Measurements from ENCODE around the gene PGM5. TPM values are rescaled to one million over a fixed set of nuclear protein-coding genes. Genes with fewer than 3 reads are reported as not detected.

PGM5 gene
- total and polyA plus RNA-seq, 2 of the 4 experiments (the other 2 are of a cell fraction), result 8.3 to 14.7 TPM

DNA sequence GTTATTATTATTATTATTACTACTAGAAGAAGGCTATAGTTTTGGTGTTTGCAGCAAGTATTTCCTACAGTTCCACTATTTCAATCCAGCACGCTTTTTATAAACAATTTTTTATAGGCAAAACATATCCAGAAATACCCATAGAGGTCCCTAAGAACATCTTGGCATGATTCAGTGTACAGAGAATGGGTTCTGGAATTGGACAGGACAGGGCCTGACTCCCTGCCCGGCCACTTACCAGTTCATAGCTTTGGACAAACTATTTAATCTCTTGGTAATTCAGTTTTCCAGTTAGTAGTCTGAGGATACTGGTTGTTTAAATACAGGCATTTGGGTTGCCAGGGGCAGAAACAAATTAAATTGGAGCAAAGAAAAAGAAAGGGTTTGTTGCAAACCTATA is 91.2 kb downstream of the PGM5 start:
- POLR2A ChIA-PET (ENCODE audit: unreplicated experiment), result no interaction called here
- no peak for ATAC-seq (ENCODE audit: low read depth)
- H3K56ac ChIP-seq (ENCODE audit: extremely low read depth, insufficient read depth, low read length), result no peak overlapping the region
- no peaks in the 10 kb centered on the region for H3K79me1 ChIP-seq (ENCODE audit: low read depth in 1 of 2, low read length in 2 of 2)
- H4K20me1 ChIP-seq (ENCODE audit: insufficient read depth, low read length), result no peaks in the 10 kb centered on the region
- H3K27ac ChIP-seq (ENCODE audit: insufficient read depth, low read length), result no peak overlapping the region
- no peak for DNase-seq
- intact Hi-C loops (cut with micrococcal nuclease) (no loop called here), in situ Hi-C loops (cut with MboI; ENCODE audit: low sequenced_read_pairs) (no loop called here), dilution Hi-C loops (cut with HindIII; ENCODE audit: low sequenced_read_pairs, unreplicated experiment) (no loop called here)
- H3K4me1 ChIP-seq (ENCODE audit: control insufficient read depth, insufficient read depth, low read length), result 0 out of 2 replicates have a peak, but pooled peaks cover 2% of the 10 kb centered on the region
- no peak overlapping the region for H4K5ac ChIP-seq (ENCODE audit: low read depth, low read length)
- no CpG with 5 or more reads among the region's 2 CpGs for WGBS, 2 experiments (ENCODE audit: extremely low coverage in 2 of 2, insufficient read length in 1 of 2)
- CTCF ChIA-PET, result no interaction called here
- no peak overlapping the region; the same call in 1 of the 2 replicates for H3K18ac ChIP-seq (ENCODE audit: low read depth, low read length)
- no peak overlapping the region for H2BK15ac ChIP-seq (ENCODE audit: low read depth, low read length)
- H3K9me1 ChIP-seq (ENCODE audit: insufficient read depth, low read length), result no peaks in the 10 kb centered on the region
- TF ChIP-seq NFE2L2 (IDR thresholded peaks at IDR 0.05; ENCODE audit: low read depth, low read length), result no peak
- TF ChIP-seq MXI1 (IDR thresholded peaks at IDR 0.05; ENCODE audit: borderline replicate concordance, low read depth, low read length), result no peak
- no peak for TF ChIP-seq CEBPB (IDR thresholded peaks at IDR 0.05; ENCODE audit: low read depth, low read length)
- no peak for TF ChIP-seq POLR2A (IDR thresholded peaks at IDR 0.05; ENCODE audit: low read depth, low read length)
- TF ChIP-seq, protein P1, sequence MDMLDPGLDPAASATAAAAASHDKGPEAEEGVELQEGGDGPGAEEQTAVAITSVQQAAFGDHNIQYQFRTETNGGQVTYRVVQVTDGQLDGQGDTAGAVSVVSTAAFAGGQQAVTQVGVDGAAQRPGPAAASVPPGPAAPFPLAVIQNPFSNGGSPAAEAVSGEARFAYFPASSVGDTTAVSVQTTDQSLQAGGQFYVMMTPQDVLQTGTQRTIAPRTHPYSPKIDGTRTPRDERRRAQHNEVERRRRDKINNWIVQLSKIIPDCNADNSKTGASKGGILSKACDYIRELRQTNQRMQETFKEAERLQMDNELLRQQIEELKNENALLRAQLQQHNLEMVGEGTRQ (IDR thresholded peaks at IDR 0.05; ENCODE audit: low read depth, low read length), result no peak
- TF ChIP-seq, protein P2, sequence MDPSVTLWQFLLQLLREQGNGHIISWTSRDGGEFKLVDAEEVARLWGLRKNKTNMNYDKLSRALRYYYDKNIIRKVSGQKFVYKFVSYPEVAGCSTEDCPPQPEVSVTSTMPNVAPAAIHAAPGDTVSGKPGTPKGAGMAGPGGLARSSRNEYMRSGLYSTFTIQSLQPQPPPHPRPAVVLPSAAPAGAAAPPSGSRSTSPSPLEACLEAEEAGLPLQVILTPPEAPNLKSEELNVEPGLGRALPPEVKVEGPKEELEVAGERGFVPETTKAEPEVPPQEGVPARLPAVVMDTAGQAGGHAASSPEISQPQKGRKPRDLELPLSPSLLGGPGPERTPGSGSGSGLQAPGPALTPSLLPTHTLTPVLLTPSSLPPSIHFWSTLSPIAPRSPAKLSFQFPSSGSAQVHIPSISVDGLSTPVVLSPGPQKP (IDR thresholded peaks at IDR 0.05; ENCODE audit: borderline replicate concordance, low read depth, low read length), result no peak
- TF ChIP-seq FOS (IDR thresholded peaks at IDR 0.05; ENCODE audit: low read depth, low read length), result no peak
- TF ChIP-seq SMC3 (IDR thresholded peaks at IDR 0.05; ENCODE audit: low read depth, low read length), result no peak
- TF ChIP-seq BHLHE40 (IDR thresholded peaks at IDR 0.05; ENCODE audit: low read depth, low read length), result no peak
- TF ChIP-seq, protein P3, sequence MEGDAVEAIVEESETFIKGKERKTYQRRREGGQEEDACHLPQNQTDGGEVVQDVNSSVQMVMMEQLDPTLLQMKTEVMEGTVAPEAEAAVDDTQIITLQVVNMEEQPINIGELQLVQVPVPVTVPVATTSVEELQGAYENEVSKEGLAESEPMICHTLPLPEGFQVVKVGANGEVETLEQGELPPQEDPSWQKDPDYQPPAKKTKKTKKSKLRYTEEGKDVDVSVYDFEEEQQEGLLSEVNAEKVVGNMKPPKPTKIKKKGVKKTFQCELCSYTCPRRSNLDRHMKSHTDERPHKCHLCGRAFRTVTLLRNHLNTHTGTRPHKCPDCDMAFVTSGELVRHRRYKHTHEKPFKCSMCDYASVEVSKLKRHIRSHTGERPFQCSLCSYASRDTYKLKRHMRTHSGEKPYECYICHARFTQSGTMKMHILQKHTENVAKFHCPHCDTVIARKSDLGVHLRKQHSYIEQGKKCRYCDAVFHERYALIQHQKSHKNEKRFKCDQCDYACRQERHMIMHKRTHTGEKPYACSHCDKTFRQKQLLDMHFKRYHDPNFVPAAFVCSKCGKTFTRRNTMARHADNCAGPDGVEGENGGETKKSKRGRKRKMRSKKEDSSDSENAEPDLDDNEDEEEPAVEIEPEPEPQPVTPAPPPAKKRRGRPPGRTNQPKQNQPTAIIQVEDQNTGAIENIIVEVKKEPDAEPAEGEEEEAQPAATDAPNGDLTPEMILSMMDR (conservative IDR thresholded peaks at IDR 0.05; ENCODE audit: low read depth, low read length), result no peak
- no peak for TF ChIP-seq CHD1 (IDR thresholded peaks at IDR 0.05; ENCODE audit: low read depth, low read length)
- TF ChIP-seq MAFK (IDR thresholded peaks at IDR 0.05; ENCODE audit: low read depth, low read length), result no peak
- no peak for TF ChIP-seq RFX5 (IDR thresholded peaks at IDR 0.05; ENCODE audit: low read depth, low read length)
- no peak overlapping the region for H3K4me2 ChIP-seq (ENCODE audit: low read depth, low read length)
- no peak overlapping the region for H2AK9ac ChIP-seq (replicated peaks; ENCODE audit: low read depth, low read length, poor library complexity)
- no peaks in the 10 kb centered on the region for H3K9me3 ChIP-seq (ENCODE audit: control insufficient read depth, insufficient read depth, low read length)
- no peak overlapping the region for H2AFZ ChIP-seq (replicated peaks; ENCODE audit: low read length, poor library complexity)
- no peak overlapping the region for H2BK120ac ChIP-seq (ENCODE audit: low read depth, low read length)
- H3K36me3 ChIP-seq (ENCODE audit: control insufficient read depth, insufficient read depth, low read length), result no peaks in the 10 kb centered on the region
- H3K4me3 ChIP-seq (ENCODE audit: insufficient read depth, low read depth, low read length), result no peak overlapping the region
- H3K14ac ChIP-seq (replicated peaks; ENCODE audit: low read depth, low read length), result no peak overlapping the region
- no peak overlapping the region for H3K23ac ChIP-seq (ENCODE audit: low read depth, low read length)
- H3K9ac ChIP-seq (ENCODE audit: low read depth, low read length), result no peak overlapping the region
- 0 out of 4 replicates have a peak overlapping the region, but pooled peaks of 1 of the 2 experiments have one; percentile 19 for H4K8ac ChIP-seq (ENCODE audit: low read depth in 2 of 2, low read length in 2 of 2)
- no TSS peak for BruUV-seq (replicated peaks)
- no peaks in the 10 kb centered on the region for H3K27me3 ChIP-seq (ENCODE audit: control insufficient read depth, insufficient read depth, low read length)
- no peak overlapping the region for H4K91ac ChIP-seq (ENCODE audit: insufficient read depth, low read depth, low read length)
- no peak overlapping the region for H2AK5ac ChIP-seq (ENCODE audit: low read depth, low read length)
- H3K4ac ChIP-seq (ENCODE audit: low read depth, low read length), result no peak overlapping the region
- no peak overlapping the region for H2BK20ac ChIP-seq (ENCODE audit: low read depth, low read length)
- H2BK5ac ChIP-seq (ENCODE audit: low read depth, low read length, poor library complexity, severe bottlenecking), result no peak overlapping the region
